ENCODE data around the gene RPS6KB2.
"Not testable (repeated sequence)": the region's sequence is repeated elsewhere in the genome, so short reads cannot be mapped to it uniquely, and the experiment has no call there.

Gene RPS6KB2

GRCh38 chr11:67448220-67448609 lies 19.9 kb downstream of the RPS6KB2 start:
- no peak for DNase-seq

- DNase-seq, result no peak
Observed at GRCh38 chr11:67449116-67449844, 21.0 kb downstream of the RPS6KB2 start.

GRCh38 chr11:67450796-67451657 lies 22.7 kb downstream of the RPS6KB2 start:
- DNase-seq, result no peak

- no peak for DNase-seq
Observed at GRCh38 chr11:67451658-67451976, 23.3 kb downstream of the RPS6KB2 start.

GRCh38 chr11:67452141-67452952 lies 24.1 kb downstream of the RPS6KB2 start, which contains the start of gene GPR152:
TSS of gene GPR152 (minus strand) at chr11:67452729. CDS start at chr11:67452724, 5 bp downstream.
- no peak for DNase-seq

GRCh38 chr11:67453816-67454732 lies 25.8 kb downstream of the RPS6KB2 start:
- no peak for DNase-seq

GRCh38 chr11:67455054-67455453 lies 26.8 kb downstream of the RPS6KB2 start, which contains the start of gene CABP4:
TSS of gene CABP4 (plus strand) at chr11:67455354. CDS start at chr11:67455424, 70 bp downstream.
- DNase-seq, result no peak

GRCh38 chr11:67456068-67456705 lies 27.9 kb downstream of the RPS6KB2 start:
- no peak for DNase-seq

GRCh38 chr11:67457453-67457852 lies 29.2 kb downstream of the RPS6KB2 start:
- DNase-seq, result no peak

- no peak for DNase-seq
Observed at GRCh38 chr11:67458266-67458665, 30.0 kb downstream of the RPS6KB2 start.

GRCh38 chr11:67463186-67463585 lies 34.9 kb downstream of the RPS6KB2 start:
- DNase-seq, result no peak

- no peak for DNase-seq
Observed at GRCh38 chr11:67463680-67464410, 35.6 kb downstream of the RPS6KB2 start.

GRCh38 chr11:67464411-67465188 lies 36.3 kb downstream of the RPS6KB2 start:
- DNase-seq, result no peak

GRCh38 chr11:67465189-67465510 lies 36.9 kb downstream of the RPS6KB2 start:
- no peak for DNase-seq

GRCh38 chr11:67465530-67465929 lies 37.2 kb downstream of the RPS6KB2 start:
- DNase-seq, result not testable (repeated sequence)

- DNase-seq, result no peak
Observed at GRCh38 chr11:67466367-67466766, 38.1 kb downstream of the RPS6KB2 start.

GRCh38 chr11:67466962-67467771 lies 38.9 kb downstream of the RPS6KB2 start:
- DNase-seq, result no peak

GRCh38 chr11:67468056-67468455 lies 39.8 kb downstream of the RPS6KB2 start:
- no peak for DNase-seq

- no peak for DNase-seq
Observed at GRCh38 chr11:67468456-67468758, 40.1 kb downstream of the RPS6KB2 start.

All from GOT3 (cell line).